ENCODE measurements around the gene PTGER2.
A peak's percentile ranks its signal among the peaks of the same experiment; 100 is the strongest.

Gene PTGER2

DNA sequence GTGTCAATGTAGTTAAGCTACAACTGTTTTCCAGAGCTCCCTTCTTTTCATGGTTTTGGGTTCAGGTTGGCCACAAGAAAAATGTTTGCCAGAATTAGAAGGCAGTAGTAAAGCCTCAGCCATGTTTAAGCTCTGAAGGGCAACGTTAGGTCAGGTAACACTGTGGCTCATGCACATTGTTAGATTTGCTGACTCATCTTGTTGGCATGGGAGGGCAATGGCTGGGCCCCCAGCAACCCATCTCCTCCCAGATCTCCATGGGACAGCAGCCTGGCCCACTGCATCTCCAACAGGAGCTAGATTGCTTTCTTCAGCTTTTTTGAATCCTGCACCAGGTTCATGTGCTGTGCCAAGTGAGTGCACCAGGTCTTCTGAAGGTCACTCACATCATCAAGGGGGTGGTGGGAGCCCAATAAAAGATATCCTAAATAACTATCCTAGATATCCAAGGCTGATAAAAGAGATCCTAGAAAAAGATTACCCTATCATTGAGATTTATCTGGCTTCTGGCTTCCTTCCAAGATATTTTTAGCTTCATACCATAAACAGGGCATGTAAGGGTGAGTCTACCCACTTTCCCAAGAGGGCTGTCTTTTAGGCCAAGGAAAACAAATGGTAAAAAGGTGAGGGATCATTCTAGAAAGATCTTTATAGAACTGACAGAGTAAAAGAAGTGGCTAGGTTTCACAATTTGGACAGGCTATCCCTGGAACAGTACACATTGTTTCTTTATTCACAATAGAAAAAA, 28.9 kb downstream of the PTGER2 start:
- FAIRE-seq = no peak

DNA sequence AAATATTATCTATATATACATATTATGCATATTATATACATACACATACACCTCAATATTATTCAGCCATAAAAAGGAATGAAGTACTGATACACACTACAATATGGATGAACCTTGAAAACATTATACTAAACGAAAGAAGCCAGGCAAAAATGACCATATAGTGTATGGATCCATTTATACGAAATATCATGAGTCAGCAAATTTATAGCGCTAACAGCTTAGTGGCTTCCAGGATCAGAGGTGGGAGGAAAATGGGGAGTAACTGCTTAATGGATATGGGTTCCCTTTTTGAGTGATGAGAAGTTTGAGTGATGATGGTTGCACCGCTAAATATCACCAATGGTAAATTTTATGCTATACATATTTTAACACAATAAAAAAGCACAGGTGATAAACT, 32.7 kb downstream of the PTGER2 start:
- FAIRE-seq = no peak

DNA sequence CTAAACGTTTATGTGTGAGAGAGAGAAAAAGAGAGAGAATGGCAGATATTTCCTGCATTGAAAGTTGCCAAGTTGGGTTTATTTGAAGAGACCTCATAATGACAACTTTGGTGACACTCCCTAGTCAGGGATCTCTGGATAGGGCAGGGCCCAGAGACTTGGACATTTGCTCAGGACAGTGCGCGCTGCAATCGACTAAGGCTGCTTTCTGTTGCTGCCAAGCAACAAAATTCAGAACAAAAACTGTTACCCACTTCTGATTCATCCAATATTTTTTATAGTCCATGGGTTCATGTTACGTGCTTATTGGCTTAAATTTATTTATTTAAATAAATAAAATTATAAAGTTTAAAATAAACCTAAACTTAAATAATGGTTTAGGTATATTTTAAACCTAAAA, 34.2 kb downstream of the PTGER2 start:
- no peak for FAIRE-seq

DNA sequence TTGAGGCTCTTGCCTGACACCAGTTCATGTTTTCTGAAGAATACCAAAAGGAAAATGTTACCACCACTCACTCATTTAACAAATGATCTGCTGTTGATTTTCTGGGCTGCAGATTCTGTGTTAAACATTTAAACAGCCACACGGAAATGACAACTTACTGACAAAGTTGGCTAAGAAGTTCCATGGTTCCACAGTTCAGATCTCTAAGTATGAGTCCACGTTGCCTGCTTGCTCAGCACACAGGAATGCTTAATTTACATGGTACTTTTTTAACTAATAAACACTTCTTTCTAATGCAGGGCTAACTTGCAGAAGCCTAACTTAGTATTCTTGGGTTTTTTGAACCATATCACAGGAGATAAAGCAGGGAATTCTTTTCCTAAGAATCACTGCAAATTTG, 34.7 kb downstream of the PTGER2 start:
- FAIRE-seq = no peak

DNA sequence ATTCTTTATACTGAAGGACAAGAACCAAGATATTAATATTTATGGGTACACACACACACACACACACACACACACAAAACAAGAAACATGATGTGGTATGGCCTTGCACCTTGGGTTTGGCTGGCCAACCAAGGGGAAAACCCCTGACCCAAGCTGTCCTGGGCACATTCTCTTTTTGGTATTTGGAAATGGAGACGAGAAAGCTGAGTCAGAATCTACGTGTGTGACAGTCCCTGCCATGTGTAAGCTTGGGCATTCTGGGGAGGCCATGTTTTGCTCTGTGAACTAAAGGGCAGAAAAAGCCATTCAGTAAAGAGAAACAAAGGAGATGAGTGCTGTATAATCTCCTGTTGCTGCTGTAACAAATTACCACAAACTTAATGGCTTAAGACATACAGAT, 35.6 kb downstream of the PTGER2 start:
- FAIRE-seq = no peak

DNA sequence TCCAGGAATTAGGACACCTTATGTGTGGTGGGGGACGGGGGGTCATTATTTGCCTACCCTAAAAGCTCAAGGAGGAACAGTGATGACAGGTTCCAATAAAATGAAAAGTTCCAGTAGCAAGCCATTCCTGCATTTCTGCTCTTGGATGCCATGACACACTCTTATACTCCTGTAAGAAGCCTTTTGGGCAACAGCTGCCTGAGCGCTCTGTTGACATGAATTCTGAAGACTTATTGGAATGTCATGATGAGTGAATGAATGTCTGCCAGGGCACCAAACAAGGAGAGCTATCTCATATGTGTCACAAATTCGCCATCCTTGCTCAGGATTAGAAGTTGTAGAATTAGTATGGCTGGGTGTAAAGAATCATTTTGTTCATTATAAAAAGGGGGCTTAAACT, 36.3 kb downstream of the PTGER2 start:
- FAIRE-seq = no peak

DNA sequence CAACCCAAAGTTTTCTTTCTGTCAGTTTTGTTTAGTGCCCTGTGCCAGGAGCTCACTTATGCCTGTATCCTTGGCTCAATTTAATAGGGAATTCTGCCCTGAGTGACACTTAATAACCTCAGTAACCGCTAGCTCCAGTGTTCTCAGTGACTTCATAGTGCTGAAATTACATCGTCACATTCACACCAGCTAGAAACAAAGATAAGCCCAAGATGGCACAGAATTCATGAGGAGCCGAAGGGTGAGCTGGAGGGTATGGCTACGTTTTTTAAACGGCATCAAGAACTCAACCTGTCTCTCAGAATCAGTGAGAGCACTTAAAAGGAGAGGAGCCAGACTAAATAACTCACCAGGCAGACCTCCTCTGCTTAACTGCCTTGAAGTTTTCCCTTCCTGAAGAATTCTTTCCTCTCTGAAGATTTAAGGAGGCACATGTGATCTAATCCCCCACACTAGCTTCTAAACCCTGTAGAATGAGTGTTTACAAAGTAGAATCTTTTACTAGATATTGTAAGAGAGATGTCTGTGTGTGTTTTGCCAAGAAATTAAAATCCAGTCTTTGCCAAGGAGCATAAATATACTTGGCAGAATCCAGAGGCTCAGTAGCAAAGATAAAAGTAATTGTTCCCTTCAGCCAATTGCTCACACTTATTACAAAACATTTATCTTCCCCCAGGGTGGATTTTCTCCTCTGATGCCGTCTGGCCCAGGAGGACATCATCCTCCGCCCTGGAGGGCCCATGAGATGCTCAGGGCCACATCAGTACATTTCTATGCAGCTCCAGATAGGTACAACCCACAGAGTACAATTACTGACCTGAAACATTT, 37.3 kb downstream of the PTGER2 start:
- FAIRE-seq = peak; percentile 98

DNA sequence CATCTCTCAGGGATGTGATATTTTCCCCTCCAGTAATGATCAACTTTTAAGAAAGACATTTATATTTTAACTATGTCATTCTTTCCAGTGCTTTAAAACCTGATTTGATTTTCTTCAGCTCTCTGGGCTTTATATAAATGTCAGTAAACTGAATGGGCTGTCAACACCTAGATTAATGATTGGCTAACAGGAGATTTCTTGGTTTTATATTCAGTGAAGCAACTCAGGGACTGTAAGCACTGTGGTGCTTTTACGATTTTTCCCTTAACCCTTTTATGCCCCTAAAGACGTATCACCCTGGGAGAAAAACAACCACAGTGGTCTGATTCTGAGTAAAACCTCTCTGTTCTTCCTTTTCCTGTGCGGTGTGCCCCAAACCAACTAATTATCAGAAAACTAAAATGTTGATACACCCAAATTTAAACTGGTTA, 38.0 kb downstream of the PTGER2 start:
- no peak for FAIRE-seq

DNA sequence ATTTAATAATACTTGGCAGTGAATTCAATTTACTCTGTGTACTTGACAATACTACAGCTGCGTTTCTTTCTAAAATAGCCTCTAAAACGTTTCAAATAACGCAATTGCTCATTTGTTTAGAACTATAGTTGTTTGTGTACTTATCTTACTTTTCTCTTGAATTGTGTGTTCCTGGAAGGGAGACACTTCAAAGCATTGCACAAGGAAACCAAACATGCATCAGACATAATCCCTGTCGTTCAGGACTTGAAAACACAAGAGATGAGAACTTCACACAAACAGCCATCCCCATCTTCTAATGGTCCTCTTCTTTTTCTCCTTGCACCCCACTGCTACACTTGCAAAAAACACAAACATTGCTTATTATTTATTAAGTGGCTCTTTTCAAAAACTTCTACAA, 38.5 kb downstream of the PTGER2 start:
- FAIRE-seq = no peak

DNA sequence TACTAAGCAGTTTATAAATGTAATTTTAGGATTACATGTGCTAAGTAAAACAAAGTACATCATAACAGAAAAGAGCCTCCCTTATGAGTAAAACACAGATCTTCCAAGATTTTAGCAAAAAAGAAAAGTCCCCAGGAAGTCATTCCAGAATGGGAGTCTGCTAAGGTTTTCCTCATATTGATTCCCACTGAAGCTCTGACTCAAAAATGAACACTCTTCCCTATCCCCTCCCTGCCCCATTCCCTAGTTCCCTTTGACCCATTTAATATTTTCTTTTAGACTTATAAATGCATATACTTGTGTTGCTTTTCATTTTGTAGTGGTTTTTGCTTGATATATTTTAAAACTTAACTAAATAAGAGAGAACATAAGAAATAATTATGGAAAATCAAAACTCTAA, 40.1 kb downstream of the PTGER2 start:
- no peak for FAIRE-seq

DNA sequence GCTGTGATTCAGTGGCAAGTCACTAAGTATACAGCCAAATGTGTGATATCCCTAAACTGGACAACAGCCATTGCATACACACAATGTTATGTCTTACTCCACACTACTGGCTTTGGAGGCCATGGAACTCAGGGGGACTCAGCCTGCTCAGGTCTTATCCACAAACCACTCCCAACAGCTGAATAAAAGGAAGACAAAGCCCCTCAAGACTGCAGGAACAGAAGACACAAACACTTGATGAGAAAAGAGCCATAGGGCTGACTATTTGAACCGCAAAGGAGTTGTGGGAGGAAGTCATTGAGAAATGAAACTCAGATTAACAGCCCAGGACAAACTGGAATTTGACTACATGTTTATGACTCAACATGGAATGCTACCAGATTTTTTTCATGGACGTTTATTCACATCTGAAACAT, 40.9 kb downstream of the PTGER2 start:
- FAIRE-seq = peak; percentile 95

DNA sequence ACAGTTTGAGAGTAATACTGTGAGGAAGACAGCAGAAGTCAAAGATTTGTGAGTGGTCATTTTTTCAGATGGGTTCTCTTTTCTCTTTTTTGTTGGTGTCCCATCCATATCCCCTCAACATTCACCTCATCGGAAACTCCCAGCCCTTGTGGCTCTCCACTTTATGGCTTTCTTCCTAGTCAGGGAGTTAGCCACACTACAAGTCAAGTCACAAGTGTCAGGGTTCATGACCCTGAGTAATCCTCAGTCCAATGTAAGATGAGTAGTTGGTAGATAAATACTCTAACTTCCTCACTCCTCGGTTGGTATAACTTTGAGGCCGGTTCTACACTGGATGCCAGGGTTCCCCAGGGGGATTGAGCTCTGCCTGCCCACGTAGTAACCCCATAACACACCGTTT, 41.4 kb downstream of the PTGER2 start:
- FAIRE-seq = no peak

DNA sequence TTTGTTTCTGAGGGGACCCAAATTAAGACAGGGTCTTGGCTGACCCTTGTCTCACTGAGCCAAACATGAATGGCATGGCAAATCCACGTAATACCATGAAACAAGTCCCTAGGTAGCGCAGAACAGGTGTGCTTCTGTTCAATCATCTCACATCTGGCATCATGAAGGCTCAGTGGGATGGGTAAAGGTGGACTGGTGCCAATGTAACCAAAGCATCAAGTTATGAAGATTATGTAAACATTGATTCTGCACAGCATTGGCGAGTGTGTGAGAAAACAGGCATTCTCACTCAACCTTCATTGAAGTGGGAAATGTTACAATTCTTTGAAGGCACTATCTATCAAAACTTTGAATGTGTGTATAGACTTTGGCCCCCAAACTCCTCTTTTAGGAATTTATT, 41.9 kb downstream of the PTGER2 start:
- FAIRE-seq = no peak

DNA sequence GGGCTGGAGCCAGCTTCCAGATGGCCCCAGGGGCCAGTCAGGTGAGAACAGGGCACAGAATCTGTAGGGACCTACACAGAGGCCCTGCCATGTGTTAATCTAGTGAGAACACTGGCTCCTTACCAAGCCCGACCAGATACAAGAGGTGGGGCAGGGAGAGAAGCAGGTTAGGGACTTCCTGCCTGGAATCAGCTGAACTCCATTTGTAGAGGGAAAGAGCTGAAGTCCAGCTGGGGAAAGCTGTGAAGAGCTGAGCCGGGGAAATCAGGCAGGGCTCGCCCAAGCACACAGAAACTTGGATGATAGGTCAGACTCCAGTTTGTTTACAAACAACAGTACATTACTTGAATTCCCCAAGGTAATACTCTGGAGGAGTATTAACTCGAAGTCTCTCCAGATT, 46.7 kb downstream of the PTGER2 start:
- FAIRE-seq = peak; percentile 94

DNA sequence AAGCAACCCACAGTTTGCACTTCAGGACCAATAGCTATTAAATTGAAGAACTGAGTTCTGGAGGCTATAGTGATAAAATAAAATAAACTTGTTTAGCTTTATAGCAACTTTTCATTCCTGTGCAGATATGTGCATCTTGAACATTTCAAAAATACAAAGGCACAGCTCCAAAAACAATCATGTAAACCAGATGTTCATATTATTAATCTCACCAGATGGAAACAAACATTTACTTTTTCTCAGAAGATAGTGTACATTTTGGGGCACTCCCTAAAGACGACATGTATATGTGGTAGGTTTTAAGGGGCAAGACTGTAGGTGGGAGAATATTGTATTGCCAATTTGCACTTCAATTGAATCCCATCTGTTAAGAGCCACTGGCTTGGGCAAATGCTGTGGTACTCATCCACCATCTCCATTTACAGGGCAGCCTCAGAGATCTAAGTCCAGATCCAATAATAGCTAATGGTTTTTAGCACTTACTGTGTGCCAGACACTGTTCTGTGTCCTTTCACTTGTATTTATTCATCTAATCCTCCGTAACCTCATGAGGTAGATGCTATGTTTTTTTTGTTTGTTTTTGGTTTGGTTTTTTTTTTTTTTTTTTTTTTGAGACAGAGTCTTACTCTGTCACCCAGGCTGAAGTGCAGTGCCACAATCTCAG, 49.1 kb downstream of the PTGER2 start:
- peak; percentile 93 for FAIRE-seq

DNA sequence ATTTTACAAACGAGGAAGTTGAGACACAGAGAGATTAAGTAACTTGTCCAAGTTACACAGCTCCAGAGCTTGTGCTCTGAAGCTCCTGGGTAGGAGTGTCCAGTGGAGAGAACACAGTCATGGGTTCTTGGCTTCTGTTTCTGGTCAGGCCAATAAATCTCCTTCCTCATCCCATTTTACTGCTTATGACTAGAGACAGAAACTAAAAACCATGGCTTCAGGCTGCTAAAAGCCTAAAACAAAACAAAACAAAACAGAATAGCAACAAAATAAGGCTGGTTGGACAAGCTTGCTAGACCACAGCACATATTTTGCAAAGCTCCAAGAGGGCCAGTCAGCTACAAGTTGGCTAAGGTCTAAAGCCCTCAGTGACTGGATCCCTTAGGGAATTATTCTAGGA, 49.8 kb downstream of the PTGER2 start:
- peak; percentile 97 for FAIRE-seq

DNA sequence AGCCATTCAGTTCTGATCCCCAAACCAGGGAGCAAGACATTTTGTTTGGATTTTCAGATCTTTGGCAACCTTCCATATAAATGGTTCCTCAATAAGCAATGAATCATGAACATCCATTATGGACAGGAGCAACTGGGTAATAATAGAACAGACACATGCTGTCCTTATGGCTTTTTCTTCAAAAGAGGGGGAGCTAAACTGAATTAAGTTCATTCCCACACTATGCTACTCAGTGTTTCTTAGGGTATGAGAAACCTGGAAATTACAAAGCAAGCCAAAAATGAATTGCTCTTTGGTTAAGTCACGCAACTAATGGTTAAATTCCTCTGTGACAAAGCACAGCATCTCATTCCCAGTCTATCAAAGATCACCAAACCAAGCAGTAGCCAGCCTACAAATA, 51.0 kb downstream of the PTGER2 start:
- no peak for FAIRE-seq

DNA sequence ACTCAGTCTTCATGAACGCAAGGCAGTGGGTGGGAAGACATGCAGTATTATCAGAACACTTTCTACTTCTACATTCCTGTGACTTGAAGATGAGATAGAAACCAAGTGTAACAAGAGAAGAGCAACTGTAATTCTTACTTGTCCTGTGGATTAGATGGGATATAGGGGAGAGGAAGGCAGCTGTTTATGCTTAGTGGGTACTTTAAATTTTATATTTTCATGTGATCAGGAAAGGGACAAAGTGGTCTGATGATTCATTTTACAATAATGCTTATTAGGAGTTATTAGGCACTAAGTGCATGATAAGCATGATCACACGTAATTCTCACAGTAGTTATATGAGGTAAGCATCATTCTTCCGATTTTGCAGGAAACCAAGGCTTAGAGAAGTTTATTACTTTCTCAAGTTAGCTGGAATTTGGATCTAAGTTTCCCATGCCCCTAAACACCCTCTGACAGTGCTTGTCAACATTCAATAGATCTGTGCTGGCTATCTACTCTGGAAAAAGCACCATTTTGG, 52.7 kb downstream of the PTGER2 start:
- no peak for FAIRE-seq

DNA sequence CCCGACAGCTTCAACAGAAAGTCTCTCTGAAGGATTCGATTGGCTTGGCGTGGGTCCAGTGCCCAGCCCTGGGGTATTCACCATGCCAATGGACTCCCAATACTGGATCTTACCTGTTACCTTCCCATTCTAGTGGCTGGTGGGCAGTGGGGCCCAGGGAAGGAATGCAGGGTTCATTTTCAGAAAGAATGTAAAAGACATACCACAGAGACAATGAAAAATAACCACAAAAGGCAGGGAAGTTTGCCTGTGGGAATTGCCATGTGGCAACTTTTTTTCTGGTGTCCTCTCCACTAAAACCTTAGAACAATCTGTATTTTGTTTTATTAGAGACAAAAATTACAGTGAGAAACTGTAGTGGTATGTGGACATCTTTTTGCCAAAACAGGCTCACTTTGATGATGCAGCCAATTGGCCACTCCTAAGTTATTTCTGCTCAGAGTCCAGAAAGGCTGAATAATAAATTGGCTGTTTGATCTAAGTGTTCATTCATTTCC, 55.2 kb downstream of the PTGER2 start:
- no peak for FAIRE-seq

DNA sequence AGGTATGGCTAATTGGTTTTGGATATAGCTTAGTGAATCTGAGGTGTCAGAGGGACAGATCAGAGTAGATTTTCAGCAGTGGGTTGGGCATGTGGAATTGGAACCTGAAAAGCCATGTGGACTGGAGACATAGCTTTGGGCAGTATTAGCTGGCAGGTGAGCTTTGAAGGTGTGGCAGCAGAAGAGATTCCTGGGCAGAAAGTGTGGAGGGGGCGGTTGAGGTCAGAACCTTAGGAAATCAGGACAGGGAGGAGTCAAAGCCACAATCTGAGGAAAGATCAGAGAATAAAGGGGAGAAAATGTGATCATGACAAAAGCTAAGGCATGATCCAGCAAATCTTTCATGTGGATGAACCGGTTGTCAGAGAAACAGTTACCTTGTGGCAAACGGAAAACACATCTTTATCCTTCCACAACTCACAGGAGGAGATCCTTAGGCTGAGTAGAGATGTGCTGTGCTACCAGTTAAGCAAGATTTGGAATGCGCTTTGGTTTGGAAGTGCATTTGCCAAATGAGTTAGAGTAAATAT, 56.4 kb downstream of the PTGER2 start:
- FAIRE-seq = no peak

DNA sequence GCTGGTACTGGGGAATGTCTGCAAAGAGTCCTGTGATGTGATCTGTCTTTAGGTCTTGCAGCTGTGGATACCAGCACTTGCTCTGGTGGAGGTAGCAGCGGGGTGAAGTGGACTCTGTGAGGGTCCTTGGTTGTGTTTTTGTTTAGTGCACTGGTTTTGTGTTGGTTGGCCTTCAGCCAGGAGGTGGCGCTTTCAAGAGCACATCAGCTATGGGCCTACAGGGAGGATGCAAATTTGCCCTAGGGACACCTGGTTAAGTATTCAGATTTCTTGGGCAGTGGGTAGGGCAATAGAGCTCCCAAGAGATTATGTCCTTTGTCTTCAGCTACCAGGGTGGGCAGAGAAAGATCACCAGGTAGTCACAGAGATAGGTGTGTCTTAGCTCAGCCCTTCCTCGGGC, 63.8 kb downstream of the PTGER2 start:
- no peak for FAIRE-seq
